ENCODE data around the gene CAMTA1.

Gene CAMTA1

DNA sequence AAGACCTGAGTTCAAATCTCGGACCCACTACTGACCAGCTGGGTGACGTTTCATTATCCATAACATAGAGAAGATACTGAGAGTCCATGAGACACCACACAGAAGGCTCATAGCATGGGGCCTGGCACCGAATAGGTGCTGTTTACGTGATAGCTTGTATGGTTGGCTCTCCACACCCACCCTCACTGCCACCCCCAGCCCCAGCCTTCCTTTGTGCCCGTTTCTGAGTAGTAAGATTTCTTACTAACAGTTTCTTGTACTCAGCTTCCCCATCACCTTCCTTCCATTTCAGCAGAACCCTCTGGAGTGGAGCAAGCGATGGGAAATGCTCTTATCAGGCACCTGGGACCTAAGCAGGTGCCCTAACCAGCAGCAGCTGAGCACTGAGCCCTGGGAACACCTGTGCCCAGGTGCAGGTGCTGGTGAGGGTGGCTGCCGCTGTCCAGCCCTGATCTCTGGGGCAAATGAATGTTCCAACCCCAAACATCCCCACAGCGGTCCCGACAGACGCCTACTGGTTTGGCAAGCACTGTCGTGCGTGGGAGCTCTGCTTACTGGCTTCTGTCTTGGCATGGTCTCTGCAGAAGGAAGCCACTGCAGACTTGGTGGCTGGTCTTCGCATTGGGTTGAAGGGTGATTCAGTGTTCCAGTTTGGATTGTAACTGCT is 225.4 kb downstream of the CAMTA1 start:
- FAIRE-seq: no peak

DNA sequence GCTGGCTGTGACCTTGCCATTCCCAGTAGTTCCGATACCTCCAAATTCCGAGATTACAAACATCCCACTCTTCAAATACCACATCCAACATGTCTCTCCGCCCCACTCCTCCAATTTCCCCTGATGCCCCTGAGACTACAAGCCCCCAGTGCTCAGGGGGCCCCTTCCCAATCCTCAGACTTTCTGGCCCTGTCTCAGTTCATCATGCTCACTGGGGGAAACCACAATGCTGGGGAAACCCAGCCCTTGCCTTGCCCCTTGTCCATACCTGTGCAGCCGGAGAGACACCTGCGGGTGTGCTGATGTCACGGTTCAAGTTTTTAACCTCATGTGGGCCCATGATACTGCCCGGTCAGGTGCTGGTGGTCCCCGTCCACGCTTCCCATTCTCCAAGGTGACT is 226.6 kb downstream of the CAMTA1 start:
- FAIRE-seq: no peak

DNA sequence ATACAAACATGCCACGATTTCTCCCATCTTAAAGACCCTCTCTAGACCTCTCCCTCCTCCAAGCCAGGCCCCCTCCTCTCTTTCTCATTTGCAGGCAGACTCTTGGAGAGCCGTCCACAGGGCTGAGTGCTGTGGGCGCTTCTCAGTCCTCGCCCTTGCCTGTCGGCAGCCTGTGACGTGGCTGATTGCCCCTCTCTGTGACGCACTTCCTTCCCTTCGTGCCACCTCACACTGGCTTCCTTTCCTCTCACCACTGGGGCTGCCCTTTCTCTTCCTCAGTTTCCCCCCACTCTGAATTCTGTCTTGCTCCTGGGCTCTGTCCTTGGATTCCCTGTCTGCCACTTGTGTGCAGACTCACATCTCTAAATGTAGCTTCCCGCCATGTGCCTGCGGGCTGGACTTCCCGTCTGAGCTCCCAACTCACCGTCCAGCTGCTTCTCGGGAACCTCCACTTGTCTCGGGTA is 227.2 kb downstream of the CAMTA1 start:
- no peak for FAIRE-seq

DNA sequence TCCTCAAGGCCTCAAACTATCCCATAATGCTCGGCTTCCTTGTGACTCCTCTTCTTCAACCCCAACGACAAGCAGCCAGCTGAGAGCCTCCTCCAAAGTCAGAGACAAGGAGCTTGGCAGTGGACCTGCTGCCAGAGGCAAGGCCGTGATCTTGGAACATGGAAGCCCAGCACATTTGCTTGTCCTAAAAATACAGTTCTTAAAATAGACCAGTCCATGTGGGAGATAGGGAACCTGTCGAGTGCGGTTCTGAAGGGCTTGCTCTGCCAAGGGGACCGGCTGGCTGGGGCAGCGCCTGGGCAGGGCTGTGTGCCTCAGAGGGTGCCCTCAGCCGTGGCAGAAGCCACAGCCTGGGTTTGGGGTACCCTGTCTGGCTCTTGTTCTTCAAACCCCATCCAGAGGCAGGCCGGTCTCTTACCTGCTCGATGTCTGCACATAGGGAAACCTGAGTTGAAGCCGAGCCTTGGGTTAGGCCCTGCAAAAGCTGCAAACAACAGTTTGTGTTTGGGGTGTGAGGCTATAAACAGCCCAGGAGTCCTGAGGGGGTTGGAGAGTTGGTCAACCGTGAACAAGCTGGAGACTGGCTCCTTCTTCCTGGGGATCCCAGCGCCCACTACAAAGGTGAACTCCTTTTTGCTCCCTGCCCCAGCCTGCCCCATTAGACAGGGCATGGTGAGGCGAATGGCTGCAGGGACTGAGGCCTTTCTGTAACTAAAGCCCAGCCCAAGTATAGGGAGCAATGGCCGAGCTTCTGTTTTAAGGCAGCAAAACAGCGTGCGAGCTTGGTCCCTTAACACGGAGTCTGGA is 228.8 kb downstream of the CAMTA1 start:
- FAIRE-seq: no peak

- no peak for FAIRE-seq
Measured at GRCh38 chr1:7014640-7014930, 229.3 kb downstream of the CAMTA1 start.

- FAIRE-seq: no peak
Measured at GRCh38 chr1:7015022-7015421, 229.8 kb downstream of the CAMTA1 start.

DNA sequence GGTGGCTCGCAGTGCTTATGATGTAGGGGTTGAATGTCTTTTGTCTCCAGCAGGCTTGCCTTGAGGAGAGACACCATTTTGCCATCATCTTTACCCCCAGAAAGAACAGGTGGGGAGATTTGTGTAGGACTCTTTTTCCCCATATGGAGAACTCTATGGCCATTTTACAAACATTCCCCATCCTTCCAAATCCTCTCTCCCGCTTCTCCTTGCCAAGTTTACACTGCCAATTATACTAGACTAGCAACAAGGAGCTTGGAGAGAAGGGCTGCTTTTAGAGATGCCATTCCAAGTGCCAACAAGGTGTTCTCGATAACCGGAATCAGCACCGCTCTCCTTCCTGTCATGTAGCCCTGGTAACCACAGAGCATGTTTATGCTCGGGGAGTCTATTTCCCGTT is 233.1 kb downstream of the CAMTA1 start:
- no peak for FAIRE-seq

GRCh38 chr1:7018826-7019225 is 233.6 kb downstream of the CAMTA1 start:
- no peak for FAIRE-seq

DNA sequence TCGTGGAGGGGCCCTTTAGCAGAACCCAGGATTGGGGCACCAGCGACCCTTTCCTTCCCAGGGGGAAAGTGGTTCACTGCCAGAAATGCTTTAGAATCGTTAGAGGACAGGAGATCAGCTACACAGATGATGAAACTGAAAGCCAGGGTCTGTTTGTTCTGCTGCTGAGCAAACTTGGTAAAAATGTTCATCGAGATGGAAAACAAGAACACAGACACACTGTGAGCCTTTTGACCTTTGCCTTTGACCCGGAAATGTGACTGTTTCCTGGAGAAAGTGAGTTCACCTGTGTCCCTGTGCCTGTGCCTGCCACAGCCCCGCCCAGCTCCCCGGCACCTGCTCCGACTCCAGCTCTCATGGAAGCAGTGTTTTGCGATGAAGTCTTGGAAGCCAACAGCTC is 234.3 kb downstream of the CAMTA1 start:
- no peak for FAIRE-seq

- FAIRE-seq: no peak
Measured at GRCh38 chr1:7022058-7022457, 236.8 kb downstream of the CAMTA1 start.

- no peak for FAIRE-seq
Measured at GRCh38 chr1:7025013-7025412, 239.8 kb downstream of the CAMTA1 start.

- FAIRE-seq: no peak
Measured at GRCh38 chr1:7026169-7026568, 240.9 kb downstream of the CAMTA1 start.

DNA sequence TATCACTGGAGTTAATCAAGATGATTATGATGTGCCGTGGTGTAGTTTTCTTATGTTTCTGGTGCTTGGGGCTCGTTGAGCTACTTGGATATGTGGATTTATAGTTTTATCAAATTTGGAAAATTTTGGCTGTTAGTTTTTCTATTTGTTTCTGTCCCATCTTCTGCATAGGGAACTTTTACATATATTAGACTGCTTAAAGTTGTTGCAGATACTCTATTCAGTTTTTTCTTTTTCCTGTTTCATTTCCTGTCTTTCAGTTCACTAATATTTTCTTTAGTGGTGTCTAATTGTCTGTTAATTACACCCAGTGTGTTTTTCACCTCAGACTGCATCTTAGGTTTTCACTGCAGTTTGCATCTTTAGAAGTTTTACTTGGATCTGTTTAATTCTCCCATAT is 247.7 kb downstream of the CAMTA1 start:
- FAIRE-seq: no peak

GRCh38 chr1:7036386-7036785 is 251.1 kb downstream of the CAMTA1 start:
- FAIRE-seq: no peak

GRCh38 chr1:7039590-7040220 is 254.5 kb downstream of the CAMTA1 start:
- FAIRE-seq: no peak

GRCh38 chr1:7040969-7041695 is 255.9 kb downstream of the CAMTA1 start:
- FAIRE-seq: no peak

- no peak for FAIRE-seq
Measured at GRCh38 chr1:7042322-7043190, 257.3 kb downstream of the CAMTA1 start.

- no peak for FAIRE-seq
Measured at GRCh38 chr1:7043191-7043549, 257.9 kb downstream of the CAMTA1 start.

- FAIRE-seq: no peak
Measured at GRCh38 chr1:7043719-7044535, 258.7 kb downstream of the CAMTA1 start.

GRCh38 chr1:7045897-7046296 is 260.6 kb downstream of the CAMTA1 start:
- no peak for FAIRE-seq

DNA sequence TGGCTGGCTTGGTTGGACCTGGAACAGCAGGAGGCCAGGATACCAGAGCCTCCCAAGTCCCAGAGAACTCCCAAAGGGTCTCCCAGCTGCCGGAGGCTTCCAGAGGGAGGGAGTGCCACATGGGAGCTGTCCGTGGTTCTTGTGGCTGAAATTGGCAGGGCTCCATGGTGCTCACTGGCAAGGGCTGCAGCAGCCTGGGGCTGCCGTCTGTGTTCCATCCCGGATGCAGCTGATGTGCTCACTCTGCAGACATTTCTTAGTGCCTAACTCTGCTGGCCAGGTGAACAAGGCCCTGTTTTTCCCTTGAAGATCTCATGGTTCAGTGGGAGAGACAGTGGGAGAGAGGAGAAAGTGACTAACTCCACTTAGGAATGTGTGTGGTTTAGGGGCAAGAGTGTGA is 261.1 kb downstream of the CAMTA1 start:
- no peak for FAIRE-seq

DNA sequence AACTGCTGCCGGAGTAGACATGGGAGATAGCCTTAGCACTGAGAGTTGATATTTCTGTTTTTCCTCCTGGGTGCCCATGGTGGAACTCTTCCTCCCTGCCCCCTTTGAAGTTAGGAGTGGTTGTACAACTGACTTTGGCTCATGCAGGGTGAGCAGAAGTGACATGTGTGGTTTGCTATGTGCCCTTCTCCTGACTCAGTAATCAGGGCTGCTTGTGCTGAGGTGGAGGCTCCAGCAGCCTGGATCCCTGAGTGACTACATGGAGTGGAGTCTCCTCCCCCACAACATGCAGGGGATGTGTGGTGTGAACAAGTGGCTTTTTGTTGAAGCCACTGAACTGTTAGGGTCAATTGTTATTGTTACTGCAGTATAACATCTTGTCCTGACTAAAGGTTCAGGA is 261.6 kb downstream of the CAMTA1 start:
- no peak for FAIRE-seq

Data from endometrium (tissue), 2 donors.